PFSK-1 (cell line): ENCODE data around the gene SELENOO.

Experiments
- FOXP2 ChIP-seq: optimal IDR thresholded peaks from 2 replicates; pipeline ENCODE3; 2011; ENCODE audit warnings: borderline replicate concordance, control low read depth, inconsistent platforms; ENCODE audit not compliant: insufficient read depth; ENCODE audit errors: extremely low read length, extremely low read depth
- POLR2AphosphoS5 ChIP-seq: IDR thresholded peaks from 2 replicates; pipeline ENCODE4 v1.6.1; 2012; ENCODE audit warnings: low read depth, mild to moderate bottlenecking, control low read depth, low read length, moderate library complexity
- REST ChIP-seq, 2 experiments: IDR thresholded peaks; 2 replicates each; pipeline versions ENCODE4 v1.6.1 to v1.8.0; 2011 to 2012; ENCODE audit warnings: low read depth in 2 of 2, low read length in 2 of 2, control low read depth in 1 of 2, inconsistent platforms in 1 of 2, mild to moderate bottlenecking in 1 of 2, moderate library complexity in 1 of 2; ENCODE audit not compliant: insufficient read depth in 1 of 2
- SIN3A ChIP-seq: IDR thresholded peaks from 2 replicates; pipeline ENCODE4 v1.6.1; 2012; ENCODE audit warnings: mild to moderate bottlenecking, low read length, moderate library complexity, borderline replicate concordance; ENCODE audit not compliant: insufficient read depth
- TAF1 ChIP-seq: IDR thresholded peaks from 2 replicates; pipeline ENCODE4 v1.6.1; 2012; ENCODE audit warnings: low read length, control low read depth, borderline replicate concordance; ENCODE audit not compliant: insufficient read depth

The SELENOO gene

GRCh38 chr22:50207383-50208140 lies 6.8 kb downstream of the SELENOO start:
- TF ChIP-seq TAF1 = no peak
- no peak for TF ChIP-seq POLR2AphosphoS5
- no peak for TF ChIP-seq FOXP2
- no peak for TF ChIP-seq SIN3A
- TF ChIP-seq REST (IDR thresholded peaks at IDR 0.05; ENCODE audit: insufficient read depth in 1 of 2, low read depth in 2 of 2, low read length in 2 of 2) = no peak

DNA sequence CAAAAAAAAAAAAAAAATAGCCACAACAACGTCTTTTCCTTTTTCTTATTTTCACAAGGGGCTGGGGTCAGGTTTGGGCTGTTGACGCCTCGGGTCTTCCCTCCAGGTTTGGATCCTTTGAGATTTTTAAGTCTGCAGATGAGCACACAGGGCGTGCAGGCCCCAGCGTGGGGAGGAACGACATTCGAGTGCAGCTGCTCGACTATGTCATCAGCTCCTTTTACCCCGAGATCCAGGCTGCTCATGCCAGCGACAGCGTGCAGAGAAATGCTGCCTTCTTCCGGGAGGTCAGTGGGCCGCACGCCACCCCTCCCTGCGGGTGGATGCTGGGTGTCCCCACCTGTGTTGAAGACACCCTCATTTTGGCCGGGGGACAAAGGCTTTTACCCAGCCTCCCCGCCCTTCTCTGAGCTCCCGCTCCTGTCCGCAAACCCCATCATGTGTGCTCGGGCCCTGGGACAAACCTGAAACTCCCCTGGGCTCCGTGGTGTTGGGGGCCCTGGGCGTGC lies 7.7 kb downstream of the SELENOO start:
- TF ChIP-seq REST (IDR thresholded peaks at IDR 0.05; ENCODE audit: insufficient read depth in 1 of 2, low read depth in 2 of 2, low read length in 2 of 2) (no peak), POLR2AphosphoS5 (no peak), FOXP2 (no peak), TAF1 (no peak), SIN3A (no peak)

- TF ChIP-seq TAF1 (no peak), POLR2AphosphoS5 (no peak), SIN3A (no peak), REST (IDR thresholded peaks at IDR 0.05; ENCODE audit: insufficient read depth in 1 of 2, low read depth in 2 of 2, low read length in 2 of 2) (no peak)
These were observed 8.4 kb downstream of the SELENOO start for GRCh38 chr22:50208939-50209892.

- TF ChIP-seq POLR2AphosphoS5 (no peak), REST (IDR thresholded peaks at IDR 0.05; ENCODE audit: insufficient read depth in 1 of 2, low read depth in 2 of 2, low read length in 2 of 2) (no peak), TAF1 (no peak), SIN3A (no peak), FOXP2 (no peak)
These were observed 9.1 kb downstream of the SELENOO start for GRCh38 chr22:50209893-50210292.
